Epithelial cell of esophagus (primary cell): ENCODE results near the gene SLAMF1.

ENCODE experiments used
- DNase-seq: peaks from one replicate; pipeline ENCODE4 v3.0.0; 2010; ENCODE audit warnings: low read depth
- H3K4me3 ChIP-seq: 2 replicates; pipeline ENCODE4 v1.5.1; 2011; ENCODE audit warnings: mild to moderate bottlenecking, low read length, control low read depth
- CTCF ChIP-seq: IDR thresholded peaks from 2 replicates; pipeline ENCODE4 v1.5.1; 2011; ENCODE audit warnings: low read depth, mild to moderate bottlenecking, low read length, control low read depth, inconsistent platforms; ENCODE audit not compliant: insufficient read depth; ENCODE audit errors: missing control alignments

The SLAMF1 gene

GRCh38 chr1:160620942-160621632 lies 25.8 kb downstream of the SLAMF1 start:
- H3K4me3 ChIP-seq: no peak overlapping the region
- TF ChIP-seq CTCF: no peak
- no peak for DNase-seq

DNA sequence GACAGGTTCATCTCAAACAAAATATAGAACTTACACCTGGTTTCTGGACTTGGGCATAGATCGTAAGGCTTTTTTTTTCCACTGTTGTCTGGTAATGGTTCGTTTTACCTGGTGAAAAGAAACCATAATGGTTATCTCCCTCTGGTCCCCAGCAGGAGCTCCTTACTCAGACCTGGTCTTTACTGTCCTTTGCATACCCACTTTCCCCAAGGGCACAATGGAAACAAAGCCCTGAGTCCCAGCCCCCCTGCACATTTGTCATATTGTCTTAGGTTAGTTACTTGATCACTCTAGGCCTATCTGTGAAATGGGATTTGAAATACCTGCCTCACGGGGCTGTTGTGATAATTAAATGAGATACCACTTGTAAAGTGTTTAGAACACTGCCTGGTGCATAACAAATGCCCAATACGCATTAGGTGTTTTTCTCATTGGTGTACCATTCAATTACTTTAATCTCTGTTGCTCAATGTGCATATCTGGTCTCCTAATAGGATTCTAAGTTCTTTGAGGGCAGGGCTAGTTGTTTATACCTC lies 27.0 kb downstream of the SLAMF1 start:
- DNase-seq: no peak
- no peak overlapping the region for H3K4me3 ChIP-seq
- TF ChIP-seq CTCF: no peak

GRCh38 chr1:160618763-160619274 lies 28.0 kb downstream of the SLAMF1 start:
- TF ChIP-seq CTCF: peak; percentile 38
- DNase-seq: peak; percentile 7

GRCh38 chr1:160618327-160618726 lies 28.5 kb downstream of the SLAMF1 start:
- H3K4me3 ChIP-seq: no peak overlapping the region
- DNase-seq: no peak
- no peak for TF ChIP-seq CTCF

More at GRCh38 chr1:160618763-160619274, 28.0 kb downstream of the SLAMF1 start:
- H3K4me3 ChIP-seq: no peak overlapping the region

DNA sequence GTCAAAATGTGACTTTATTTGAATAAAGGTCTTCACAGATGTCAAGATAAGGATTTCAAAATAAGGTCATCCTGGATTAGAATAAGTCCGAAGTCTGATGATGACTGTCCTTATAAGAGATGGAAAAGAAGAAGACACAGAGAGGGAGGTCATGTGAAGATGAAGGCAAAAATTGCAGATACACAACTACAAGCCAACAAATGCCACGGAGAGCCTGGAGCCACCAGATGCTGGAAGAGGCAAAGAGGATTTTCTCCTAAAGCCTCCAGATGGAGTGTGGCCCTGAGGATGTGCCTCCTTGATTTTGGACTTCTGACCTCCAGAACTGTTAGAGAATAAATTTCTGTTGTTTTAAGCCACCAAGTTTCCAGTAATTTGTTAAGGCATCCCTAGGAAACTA lies 31.2 kb downstream of the SLAMF1 start:
- no peak for TF ChIP-seq CTCF
- no peak overlapping the region for H3K4me3 ChIP-seq
- no peak for DNase-seq

DNA sequence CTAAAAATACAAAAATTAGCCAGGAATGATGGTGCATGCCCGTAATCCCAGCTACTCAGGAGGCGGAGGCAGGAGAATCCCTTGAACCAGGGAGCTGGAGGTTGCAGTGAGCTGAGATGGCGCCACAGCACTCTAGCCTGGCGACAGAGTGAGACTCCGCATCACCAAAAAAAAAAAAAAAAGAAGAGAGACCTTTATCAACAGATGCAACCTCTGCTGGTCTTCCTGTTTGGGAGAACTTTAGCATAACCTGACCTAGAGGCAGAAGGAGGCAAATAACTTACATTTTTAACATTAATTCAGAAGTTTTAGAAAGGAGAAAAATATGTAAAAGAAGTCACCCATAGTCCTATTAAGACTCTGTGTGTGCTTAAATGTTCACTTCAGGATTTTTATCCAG lies 32.4 kb downstream of the SLAMF1 start:
- no peak overlapping the region for H3K4me3 ChIP-seq
- no peak for DNase-seq
- TF ChIP-seq CTCF: no peak
